Bronchial epithelial cell (primary cell): ENCODE measurements around the gene RASL10A. TPM values are rescaled to one million over a fixed set of nuclear protein-coding genes. Genes with fewer than 3 reads are reported as not detected.

Experiments
- DNase-seq: peaks from one replicate; pipeline ENCODE4 v3.0.0-alpha.2; 2010; ENCODE audit warnings: low read depth
- FAIRE-seq: peaks from 2 replicates; lab custom pipeline; 2011; peaks lifted over from hg19 to GRCh38; lab: Jason Lieb, UNC
- H3K27me3 ChIP-seq: 2 replicates; pipeline ENCODE4 v1.5.1; 2011; ENCODE audit warnings: low read length; ENCODE audit not compliant: control insufficient read depth, insufficient read depth
- H3K36me3 ChIP-seq: 2 replicates; pipeline ENCODE4 v1.5.1; 2011; ENCODE audit warnings: low read length; ENCODE audit not compliant: control insufficient read depth, insufficient read depth
- H3K4me3 ChIP-seq: 2 replicates; pipeline ENCODE4 v1.5.1; 2011; ENCODE audit warnings: mild to moderate bottlenecking, low read depth, low read length, control low read depth
- total RNA-seq: library from RNA; depleted of rRNA; stranded (reverse); fragments of >200 nt; gene quantifications from 2 replicates; pipeline ENCODE4 v1.2.1, GENCODE V29; 2014
- TF ChIP-seq, protein P1 (sequence below): IDR thresholded peaks from 2 replicates; pipeline ENCODE4 v1.5.1; 2011; ENCODE audit warnings: mild to moderate bottlenecking, moderate library complexity, low read length, control low read depth, inconsistent platforms; ENCODE audit not compliant: insufficient read depth, severe bottlenecking

The RASL10A gene
- total RNA-seq, 1 donor from 2014 or later = not detected

DNA sequence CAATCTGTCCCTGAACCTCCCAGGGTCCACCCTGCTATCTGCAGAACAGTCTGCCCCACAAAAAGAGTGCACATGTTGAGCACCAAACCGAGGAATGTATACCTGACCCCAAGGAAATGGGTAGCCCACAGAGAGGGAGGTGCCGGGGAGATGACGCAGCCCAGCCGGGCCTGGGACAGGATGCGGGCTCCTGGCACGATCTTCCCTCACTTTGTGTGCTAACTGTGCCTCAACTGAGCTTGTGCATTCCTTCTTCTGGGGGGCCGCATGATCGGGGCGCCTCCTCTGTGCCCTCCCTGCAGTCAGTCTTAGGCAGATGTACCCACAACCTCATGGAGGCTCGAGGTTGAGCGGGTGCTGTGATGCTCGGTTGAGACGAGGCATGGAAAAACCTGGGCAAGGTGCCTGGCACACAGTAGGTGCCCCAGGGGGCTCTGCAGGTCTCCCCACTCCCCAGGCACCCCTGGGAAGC is 6.7 kb downstream of the RASL10A start:
- FAIRE-seq (peak; percentile 86), DNase-seq (peak; percentile 61)
- Histone ChIP-seq H3K36me3 (peaks cover 2% of the 10 kb centered on the region), H3K4me3 (no peak overlapping the region), H3K27me3 (peaks cover 8% of the 10 kb centered on the region)
- TF ChIP-seq, protein P1, sequence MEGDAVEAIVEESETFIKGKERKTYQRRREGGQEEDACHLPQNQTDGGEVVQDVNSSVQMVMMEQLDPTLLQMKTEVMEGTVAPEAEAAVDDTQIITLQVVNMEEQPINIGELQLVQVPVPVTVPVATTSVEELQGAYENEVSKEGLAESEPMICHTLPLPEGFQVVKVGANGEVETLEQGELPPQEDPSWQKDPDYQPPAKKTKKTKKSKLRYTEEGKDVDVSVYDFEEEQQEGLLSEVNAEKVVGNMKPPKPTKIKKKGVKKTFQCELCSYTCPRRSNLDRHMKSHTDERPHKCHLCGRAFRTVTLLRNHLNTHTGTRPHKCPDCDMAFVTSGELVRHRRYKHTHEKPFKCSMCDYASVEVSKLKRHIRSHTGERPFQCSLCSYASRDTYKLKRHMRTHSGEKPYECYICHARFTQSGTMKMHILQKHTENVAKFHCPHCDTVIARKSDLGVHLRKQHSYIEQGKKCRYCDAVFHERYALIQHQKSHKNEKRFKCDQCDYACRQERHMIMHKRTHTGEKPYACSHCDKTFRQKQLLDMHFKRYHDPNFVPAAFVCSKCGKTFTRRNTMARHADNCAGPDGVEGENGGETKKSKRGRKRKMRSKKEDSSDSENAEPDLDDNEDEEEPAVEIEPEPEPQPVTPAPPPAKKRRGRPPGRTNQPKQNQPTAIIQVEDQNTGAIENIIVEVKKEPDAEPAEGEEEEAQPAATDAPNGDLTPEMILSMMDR = no peak

DNA sequence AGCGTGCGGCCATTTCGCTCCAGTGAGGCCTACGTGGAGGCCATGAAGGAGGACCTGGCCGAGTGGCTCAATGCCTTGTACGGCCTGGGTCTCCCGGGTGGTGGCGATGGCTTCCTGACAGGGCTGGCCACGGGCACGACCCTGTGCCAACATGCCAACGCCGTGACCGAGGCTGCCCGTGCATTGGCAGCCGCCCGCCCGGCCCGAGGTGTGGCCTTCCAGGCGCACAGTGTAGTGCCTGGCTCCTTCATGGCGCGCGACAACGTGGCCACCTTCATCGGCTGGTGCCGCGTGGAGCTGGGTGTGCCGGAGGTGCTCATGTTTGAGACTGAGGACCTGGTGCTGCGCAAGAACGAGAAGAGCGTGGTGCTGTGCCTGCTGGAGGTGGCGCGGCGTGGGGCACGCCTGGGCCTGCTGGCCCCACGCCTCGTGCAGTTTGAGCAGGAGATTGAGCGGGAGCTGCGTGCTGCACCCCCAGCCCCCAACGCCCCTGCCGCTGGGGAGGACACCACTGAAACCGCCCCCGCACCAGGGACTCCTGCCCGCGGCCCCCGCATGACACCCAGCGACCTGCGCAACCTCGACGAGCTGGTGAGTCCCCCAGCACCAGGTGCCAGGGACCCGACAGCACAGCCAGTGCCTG is 7.2 kb downstream of the RASL10A start:
- FAIRE-seq = no peak
- DNase-seq = no peak
- H3K27me3 ChIP-seq = peaks cover 2% of the 10 kb centered on the region
- H3K4me3 ChIP-seq = no peak overlapping the region
- TF ChIP-seq, protein P1 = no peak
- peaks cover 2% of the 10 kb centered on the region for H3K36me3 ChIP-seq

DNA sequence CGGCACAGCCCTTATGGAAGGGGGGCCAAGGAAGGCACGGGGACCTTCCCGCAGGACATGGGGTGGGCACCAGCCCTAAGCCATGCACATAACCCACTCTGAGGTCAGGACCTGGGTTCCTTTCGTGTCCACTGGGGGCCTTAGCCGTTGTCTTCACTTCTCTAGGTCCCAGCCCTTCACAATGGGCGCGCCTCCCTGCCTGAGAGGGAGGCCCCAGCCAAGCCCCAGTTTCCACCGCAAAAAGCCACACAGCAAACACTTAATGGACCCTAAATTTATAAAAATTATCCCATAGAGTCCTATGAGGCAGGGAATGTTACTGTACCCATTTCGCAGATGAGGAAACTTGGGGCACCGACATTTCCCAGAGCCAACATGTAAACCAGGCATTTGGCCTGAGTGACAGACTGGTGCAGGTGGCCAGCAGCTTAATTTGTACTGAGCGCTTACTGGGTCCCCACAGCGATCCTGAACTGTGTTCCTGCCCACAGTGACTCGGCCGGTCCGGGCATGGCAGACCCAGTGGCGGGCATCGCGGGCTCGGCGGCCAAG is 7.8 kb downstream of the RASL10A start:
- Histone ChIP-seq H3K36me3 (peaks cover 2% of the 10 kb centered on the region), H3K27me3 (no peaks in the 10 kb centered on the region), H3K4me3 (peak overlapping the region; percentile 68)
- TF ChIP-seq, protein P1 = no peak
- FAIRE-seq (no peak), DNase-seq (no peak)

DNA sequence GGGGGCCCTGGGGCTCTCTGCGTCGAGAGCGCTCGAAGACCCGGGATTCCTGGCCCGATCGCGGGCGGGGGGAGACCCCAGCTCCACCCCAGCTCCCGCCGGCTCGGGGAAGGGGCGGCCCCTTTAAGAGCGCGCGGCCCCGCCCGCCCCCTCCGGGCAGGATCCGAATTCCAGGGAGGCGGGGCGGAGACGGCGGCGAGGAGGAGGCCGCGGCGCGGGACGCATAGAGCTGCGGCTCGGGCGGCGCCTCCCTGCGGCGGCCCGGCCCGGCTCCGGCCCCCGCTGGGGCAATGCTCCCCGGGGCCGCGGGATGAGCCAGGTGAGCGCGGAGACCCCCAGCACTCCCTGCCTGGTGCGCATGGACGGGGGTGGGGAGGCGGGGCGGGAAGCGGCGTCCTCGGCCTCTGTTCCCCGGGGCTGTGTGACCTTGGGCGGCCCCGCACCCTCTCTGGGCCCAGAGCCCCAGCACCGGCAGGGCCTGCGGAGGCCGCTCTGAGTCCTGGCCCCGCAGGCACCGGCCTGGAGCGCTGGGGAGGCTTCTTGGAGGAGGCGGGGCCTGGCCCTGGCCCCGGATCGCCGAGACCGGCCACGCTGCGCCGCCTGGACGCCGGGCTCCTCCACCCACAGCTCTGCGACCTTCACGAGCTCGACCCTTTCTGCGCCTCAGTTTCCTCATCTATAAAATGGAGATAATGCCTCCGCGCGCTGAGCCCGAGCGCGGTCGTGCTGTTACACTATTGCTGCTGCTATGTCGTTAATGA is 8.5 kb downstream of the RASL10A start:
- no peak for FAIRE-seq
- Histone ChIP-seq H3K27me3 (no peaks in the 10 kb centered on the region), H3K4me3 (peak overlapping the region; percentile 68), H3K36me3 (peaks cover under 1% of the 10 kb centered on the region)
- TF ChIP-seq, protein P1 = no peak
- peak; percentile 36 for DNase-seq

DNA sequence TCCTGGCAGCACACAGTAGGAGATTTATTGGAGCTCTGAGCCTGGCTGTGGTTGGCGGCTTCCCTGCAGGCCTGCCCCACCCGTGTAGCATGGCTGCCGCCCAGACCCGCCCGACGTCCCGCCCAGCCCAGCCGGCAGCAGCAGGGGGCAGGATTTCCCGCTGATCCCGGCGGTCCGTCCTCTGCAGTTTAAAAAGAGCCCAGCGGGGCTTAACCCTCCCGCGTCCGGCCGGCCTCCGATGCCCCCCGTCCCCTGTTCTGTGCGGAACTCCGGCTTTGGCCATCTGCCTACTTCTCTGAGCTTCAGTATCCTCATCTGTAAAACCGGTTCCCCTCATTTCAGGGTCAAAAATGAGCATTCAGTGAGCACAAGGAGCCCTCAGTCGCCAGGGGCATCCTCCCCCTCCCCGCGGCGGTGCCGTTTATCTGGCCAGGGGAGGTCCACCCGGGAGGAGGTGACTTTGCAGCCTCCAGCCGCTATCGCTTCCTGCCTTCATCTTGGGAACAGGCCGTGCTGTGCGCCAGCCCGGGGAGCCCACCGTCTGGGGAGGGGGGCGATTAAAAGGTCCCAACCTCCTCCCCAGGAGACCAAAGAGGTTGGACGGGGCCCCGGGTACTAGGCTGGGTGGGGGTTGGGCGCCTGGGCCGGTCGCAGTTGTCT is 9.2 kb downstream of the RASL10A start, which contains the start of gene GAS2L1:
Gene GAS2L1 (plus strand): TSS at position 476 of the 660 bp plus-strand sequence. CDS start 1,456 bp downstream, outside the sequence.
- H3K27me3 ChIP-seq = no peaks in the 10 kb centered on the region
- TF ChIP-seq, protein P1 = peak; percentile 65
- peak within 1 kb of the TSS; percentile 68 for H3K4me3 ChIP-seq
- DNase-seq = peak; percentile 58
- no peaks in the 10 kb centered on the region for H3K36me3 ChIP-seq
- no peak for FAIRE-seq
